ENCODE measurements around the gene VAV1. TPM values are rescaled to one million over a fixed set of nuclear protein-coding genes. Genes with fewer than 3 reads are reported as not detected.

VAV1 gene
- total and polyA plus RNA-seq, 2 of the 13 experiments (the other 11 are each of a cell fraction or from before 2014, with no cell fraction given), result not detected

- TF ChIP-seq NKX3-1 (CRISPR knock-in tag; IDR thresholded peaks at IDR 0.05), result peak; percentile 34; the same call in 1 of the 2 replicates
- TF ChIP-seq HOMEZ (CRISPR knock-in tag; IDR thresholded peaks at IDR 0.05; ENCODE audit: low read depth), result no peak
- no peak for TF ChIP-seq FIP1L1 (IDR thresholded peaks at IDR 0.05; ENCODE audit: borderline replicate concordance, insufficient read depth, low read depth, low read length)
- no peak for TF ChIP-seq ZNF296 (CRISPR knock-in tag; conservative IDR thresholded peaks at IDR 0.05)
- peak in 1 of 2 experiments; percentile 49; a peak in 2 of 4 replicates for TF ChIP-seq KLF16 (CRISPR knock-in tag; IDR thresholded peaks at IDR 0.05)
- peak; percentile 30; the same call in 1 of the 2 replicates for TF ChIP-seq GLI4 (CRISPR knock-in tag; IDR thresholded peaks at IDR 0.05; ENCODE audit: borderline replicate concordance)
- TF ChIP-seq, protein P1, sequence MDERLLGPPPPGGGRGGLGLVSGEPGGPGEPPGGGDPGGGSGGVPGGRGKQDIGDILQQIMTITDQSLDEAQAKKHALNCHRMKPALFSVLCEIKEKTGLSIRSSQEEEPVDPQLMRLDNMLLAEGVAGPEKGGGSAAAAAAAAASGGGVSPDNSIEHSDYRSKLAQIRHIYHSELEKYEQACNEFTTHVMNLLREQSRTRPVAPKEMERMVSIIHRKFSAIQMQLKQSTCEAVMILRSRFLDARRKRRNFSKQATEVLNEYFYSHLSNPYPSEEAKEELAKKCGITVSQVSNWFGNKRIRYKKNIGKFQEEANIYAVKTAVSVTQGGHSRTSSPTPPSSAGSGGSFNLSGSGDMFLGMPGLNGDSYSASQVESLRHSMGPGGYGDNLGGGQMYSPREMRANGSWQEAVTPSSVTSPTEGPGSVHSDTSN (CRISPR knock-in tag; IDR thresholded peaks at IDR 0.05), result no peak
- TF ChIP-seq MTF2 (CRISPR knock-in tag; IDR thresholded peaks at IDR 0.05; ENCODE audit: borderline replicate concordance), result no peak
- TF ChIP-seq ZNF33B (CRISPR knock-in tag; IDR thresholded peaks at IDR 0.05), result 0 out of 2 replicates have a peak, but pooled peaks have one; percentile 38
- no peak for TF ChIP-seq CENPX (CRISPR knock-in tag; IDR thresholded peaks at IDR 0.05)
- TF ChIP-seq, protein P2, sequence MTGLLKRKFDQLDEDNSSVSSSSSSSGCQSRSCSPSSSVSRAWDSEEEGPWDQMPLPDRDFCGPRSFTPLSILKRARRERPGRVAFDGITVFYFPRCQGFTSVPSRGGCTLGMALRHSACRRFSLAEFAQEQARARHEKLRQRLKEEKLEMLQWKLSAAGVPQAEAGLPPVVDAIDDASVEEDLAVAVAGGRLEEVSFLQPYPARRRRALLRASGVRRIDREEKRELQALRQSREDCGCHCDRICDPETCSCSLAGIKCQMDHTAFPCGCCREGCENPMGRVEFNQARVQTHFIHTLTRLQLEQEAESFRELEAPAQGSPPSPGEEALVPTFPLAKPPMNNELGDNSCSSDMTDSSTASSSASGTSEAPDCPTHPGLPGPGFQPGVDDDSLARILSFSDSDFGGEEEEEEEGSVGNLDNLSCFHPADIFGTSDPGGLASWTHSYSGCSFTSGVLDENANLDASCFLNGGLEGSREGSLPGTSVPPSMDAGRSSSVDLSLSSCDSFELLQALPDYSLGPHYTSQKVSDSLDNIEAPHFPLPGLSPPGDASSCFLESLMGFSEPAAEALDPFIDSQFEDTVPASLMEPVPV (CRISPR knock-in tag; IDR thresholded peaks at IDR 0.05), result no peak; the same call in 1 of the 2 replicates
- peak; percentile 58; the same call in 1 of the 2 replicates for TF ChIP-seq IRF9 (CRISPR knock-in tag; IDR thresholded peaks at IDR 0.05; ENCODE audit: borderline replicate concordance)
- peak; percentile 39 for TF ChIP-seq YEATS4 (CRISPR knock-in tag; IDR thresholded peaks at IDR 0.05; ENCODE audit: borderline replicate concordance)
- peak; percentile 72; the same call in 1 of the 2 replicates for TF ChIP-seq ZNF772 (CRISPR knock-in tag; IDR thresholded peaks at IDR 0.05)
- TF ChIP-seq, protein P3, sequence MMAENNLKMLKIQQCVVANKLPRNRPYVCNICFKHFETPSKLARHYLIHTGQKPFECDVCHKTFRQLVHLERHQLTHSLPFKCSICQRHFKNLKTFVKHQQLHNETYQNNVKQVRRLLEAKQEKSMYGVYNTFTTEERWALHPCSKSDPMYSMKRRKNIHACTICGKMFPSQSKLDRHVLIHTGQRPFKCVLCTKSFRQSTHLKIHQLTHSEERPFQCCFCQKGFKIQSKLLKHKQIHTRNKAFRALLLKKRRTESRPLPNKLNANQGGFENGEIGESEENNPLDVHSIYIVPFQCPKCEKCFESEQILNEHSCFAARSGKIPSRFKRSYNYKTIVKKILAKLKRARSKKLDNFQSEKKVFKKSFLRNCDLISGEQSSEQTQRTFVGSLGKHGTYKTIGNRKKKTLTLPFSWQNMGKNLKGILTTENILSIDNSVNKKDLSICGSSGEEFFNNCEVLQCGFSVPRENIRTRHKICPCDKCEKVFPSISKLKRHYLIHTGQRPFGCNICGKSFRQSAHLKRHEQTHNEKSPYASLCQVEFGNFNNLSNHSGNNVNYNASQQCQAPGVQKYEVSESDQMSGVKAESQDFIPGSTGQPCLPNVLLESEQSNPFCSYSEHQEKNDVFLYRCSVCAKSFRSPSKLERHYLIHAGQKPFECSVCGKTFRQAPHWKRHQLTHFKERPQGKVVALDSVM (CRISPR knock-in tag; IDR thresholded peaks at IDR 0.05), result peak; percentile 99
- no peak for TF ChIP-seq KLF6 (CRISPR knock-in tag; IDR thresholded peaks at IDR 0.05)
- TF ChIP-seq ZNF546 (CRISPR knock-in tag; conservative IDR thresholded peaks at IDR 0.05), result 0 out of 2 replicates have a peak, but pooled peaks have one; percentile 17
- TF ChIP-seq ZNF709 (CRISPR knock-in tag; IDR thresholded peaks at IDR 0.05), result 0 out of 2 replicates have a peak, but pooled peaks have one; percentile 43
- TF ChIP-seq LBX2 (CRISPR knock-in tag; IDR thresholded peaks at IDR 0.05; ENCODE audit: borderline replicate concordance), result peak; percentile 20; the same call in 1 of the 2 replicates
Measured at GRCh38 chr19:6752256-6753177, 20.0 kb upstream of the VAV1 start (continued).
